PC-3 (cell line): ENCODE measurements around the gene NUDT22.

ENCODE experiments used
- CTCF ChIP-seq: fragments of 300-600 bp; sonication (generic); conservative IDR thresholded peaks from 2 replicates; pipeline ENCODE4 v1.5.1; 2017; ENCODE audit warnings: antibody characterized with exemption, low read depth, mild to moderate bottlenecking, low read length
- EZH2 ChIP-seq: fragments of 300-600 bp; sonication (generic); IDR thresholded peaks from one replicate; pipeline ENCODE4 v1.6.1; 2017; ENCODE audit warnings: antibody characterized with exemption, mild to moderate bottlenecking, low read length; ENCODE audit not compliant: unreplicated experiment
- EZH2phosphoT487 ChIP-seq: fragments of 300-600 bp; sonication (generic); IDR thresholded peaks from 2 replicates; pipeline ENCODE4 v1.6.1; 2018; ENCODE audit warnings: mild to moderate bottlenecking, antibody characterized with exemption, low read length, borderline replicate concordance

GRCh38 chr11:64275031-64275800 lies 49.1 kb downstream of the NUDT22 start:
- TF ChIP-seq CTCF (no peak), EZH2 (no peak), EZH2phosphoT487 (no peak)
